Activated T-helper 17 cell treated with anti-CD3 and anti-CD28 coated beads, Interleukin-2, amount 50 U/mL, for 72 hours (primary cell): ENCODE data around the gene BMP2K. TPM values are rescaled to one million over a fixed set of nuclear protein-coding genes. Genes with fewer than 3 reads are reported as not detected.
A peak's percentile ranks its signal among the peaks of the same experiment; 100 is the strongest.

Source experiments
- ATAC-seq: fragments of 150-1000 bp; cut with Tn5 transposase; replicated peaks from 2 replicates; pipeline ENCODE4 v1.10.0; 2021; ENCODE audit warnings: mild to moderate bottlenecking, moderate library complexity
- H3K27ac Mint-ChIP-seq: one replicate; pipeline ENCODE4 v1.8.0; 2022; ENCODE audit warnings: mixed read lengths
- H3K27me3 Mint-ChIP-seq: one replicate; pipeline ENCODE4 v1.8.0; 2022; ENCODE audit warnings: mixed read lengths
- H3K36me3 Mint-ChIP-seq: one replicate; pipeline ENCODE4 v1.8.0; 2022; ENCODE audit warnings: low read depth, mild to moderate bottlenecking, mixed read lengths
- H3K4me1 Mint-ChIP-seq: one replicate; pipeline ENCODE4 v1.8.0; 2022; ENCODE audit warnings: mixed read lengths
- H3K4me3 Mint-ChIP-seq: one replicate; pipeline ENCODE4 v1.8.0; 2022; ENCODE audit warnings: mild to moderate bottlenecking, mixed read lengths
- H3K9me3 Mint-ChIP-seq: one replicate; pipeline ENCODE4 v1.8.0; 2022; ENCODE audit warnings: mixed read lengths
- total RNA-seq, 2 donors: library from RNA; stranded (reverse); gene quantifications; one replicate each; pipeline ENCODE4 v1.2.3, GENCODE V29; 2022

BMP2K gene
- 10 to 100 TPM; 10.2 to 13.9 TPM for total RNA-seq

- Mint-ChIP-seq H3K36me3 (peaks cover 6% of the 10 kb centered on the region), H3K4me3 (peak within 1 kb of the TSS; percentile 84), H3K27me3 (no peaks in the 10 kb centered on the region), H3K27ac (peak within 1 kb of the TSS; percentile 89), H3K4me1 (no peaks in the 10 kb centered on the region), H3K9me3 (no peaks in the 10 kb centered on the region)
- peak; percentile 78 for ATAC-seq
Observed at GRCh38 chr4:78776079-78776728, at the start of gene BMP2K. TSS of gene BMP2K (plus strand) at chr4:78776350. CDS start at chr4:78776544, 194 bp downstream.

GRCh38 chr4:78726546-78726945 is 49.6 kb upstream of the BMP2K start:
- H3K27me3 Mint-ChIP-seq, result no peaks in the 10 kb centered on the region
- H3K4me1 Mint-ChIP-seq, result no peaks in the 10 kb centered on the region
- no peaks in the 10 kb centered on the region for H3K36me3 Mint-ChIP-seq
- no peak overlapping the region for H3K27ac Mint-ChIP-seq
- no peaks in the 10 kb centered on the region for H3K9me3 Mint-ChIP-seq
- no peak for ATAC-seq
- no peak overlapping the region for H3K4me3 Mint-ChIP-seq

GRCh38 chr4:78732332-78733104 is 43.6 kb upstream of the BMP2K start:
- Mint-ChIP-seq H3K36me3 (no peaks in the 10 kb centered on the region), H3K27ac (no peak overlapping the region), H3K27me3 (no peaks in the 10 kb centered on the region), H3K4me1 (no peaks in the 10 kb centered on the region), H3K4me3 (no peak overlapping the region), H3K9me3 (no peaks in the 10 kb centered on the region)
- ATAC-seq, result no peak

- no peaks in the 10 kb centered on the region for H3K4me1 Mint-ChIP-seq
- H3K27ac Mint-ChIP-seq, result no peak overlapping the region
- H3K9me3 Mint-ChIP-seq, result no peaks in the 10 kb centered on the region
- H3K27me3 Mint-ChIP-seq, result no peaks in the 10 kb centered on the region
- H3K36me3 Mint-ChIP-seq, result no peaks in the 10 kb centered on the region
- no peak overlapping the region for H3K4me3 Mint-ChIP-seq
- no peak for ATAC-seq
Observed at GRCh38 chr4:78734441-78735162, 41.5 kb upstream of the BMP2K start.

GRCh38 chr4:78735697-78736096 is 40.5 kb upstream of the BMP2K start:
- no peak for ATAC-seq
- H3K27me3 Mint-ChIP-seq, result no peaks in the 10 kb centered on the region
- no peaks in the 10 kb centered on the region for H3K4me1 Mint-ChIP-seq
- H3K4me3 Mint-ChIP-seq, result no peak overlapping the region
- H3K9me3 Mint-ChIP-seq, result no peaks in the 10 kb centered on the region
- no peak overlapping the region for H3K27ac Mint-ChIP-seq
- H3K36me3 Mint-ChIP-seq, result no peaks in the 10 kb centered on the region

- no peak for ATAC-seq
- Mint-ChIP-seq H3K27me3 (no peaks in the 10 kb centered on the region), H3K36me3 (no peaks in the 10 kb centered on the region), H3K27ac (no peak overlapping the region), H3K4me3 (no peak overlapping the region), H3K4me1 (no peaks in the 10 kb centered on the region), H3K9me3 (no peaks in the 10 kb centered on the region)
Observed at GRCh38 chr4:78737035-78737434, 39.1 kb upstream of the BMP2K start.

- no peak overlapping the region for H3K4me3 Mint-ChIP-seq
- no peaks in the 10 kb centered on the region for H3K36me3 Mint-ChIP-seq
- no peaks in the 10 kb centered on the region for H3K9me3 Mint-ChIP-seq
- no peak overlapping the region for H3K27ac Mint-ChIP-seq
- no peaks in the 10 kb centered on the region for H3K27me3 Mint-ChIP-seq
- no peaks in the 10 kb centered on the region for H3K4me1 Mint-ChIP-seq
- ATAC-seq, result no peak
Observed at GRCh38 chr4:78737973-78738372, 38.2 kb upstream of the BMP2K start.

GRCh38 chr4:78742300-78742699 is 33.9 kb upstream of the BMP2K start:
- Mint-ChIP-seq H3K36me3 (no peaks in the 10 kb centered on the region), H3K4me3 (no peak overlapping the region), H3K4me1 (no peaks in the 10 kb centered on the region), H3K27me3 (peaks cover 4% of the 10 kb centered on the region), H3K9me3 (no peaks in the 10 kb centered on the region), H3K27ac (no peak overlapping the region)
- ATAC-seq, result no peak

- no peak overlapping the region for H3K4me3 Mint-ChIP-seq
- H3K4me1 Mint-ChIP-seq, result no peaks in the 10 kb centered on the region
- peaks cover 4% of the 10 kb centered on the region for H3K27me3 Mint-ChIP-seq
- no peaks in the 10 kb centered on the region for H3K9me3 Mint-ChIP-seq
- H3K36me3 Mint-ChIP-seq, result no peaks in the 10 kb centered on the region
- ATAC-seq, result no peak
- no peak overlapping the region for H3K27ac Mint-ChIP-seq
Observed at GRCh38 chr4:78747475-78747922, 28.7 kb upstream of the BMP2K start.

- Mint-ChIP-seq H3K36me3 (no peaks in the 10 kb centered on the region), H3K4me1 (no peaks in the 10 kb centered on the region), H3K9me3 (no peaks in the 10 kb centered on the region)
Observed at GRCh38 chr4:78748381-78748780, 27.8 kb upstream of the BMP2K start.

GRCh38 chr4:78749258-78749971 is 26.7 kb upstream of the BMP2K start:
- no peaks in the 10 kb centered on the region for H3K9me3 Mint-ChIP-seq
- no peaks in the 10 kb centered on the region for H3K36me3 Mint-ChIP-seq
- peaks cover 4% of the 10 kb centered on the region for H3K27me3 Mint-ChIP-seq
- no peak overlapping the region for H3K27ac Mint-ChIP-seq
- no peak overlapping the region for H3K4me3 Mint-ChIP-seq
- peak; percentile 37 for ATAC-seq
- H3K4me1 Mint-ChIP-seq, result no peaks in the 10 kb centered on the region

More at GRCh38 chr4:78748381-78748780, 27.8 kb upstream of the BMP2K start:
- peaks cover 4% of the 10 kb centered on the region for H3K27me3 Mint-ChIP-seq
- no peak overlapping the region for H3K4me3 Mint-ChIP-seq
- H3K27ac Mint-ChIP-seq, result no peak overlapping the region
- no peak for ATAC-seq

GRCh38 chr4:78749972-78750727 is 26.0 kb upstream of the BMP2K start:
- H3K27me3 Mint-ChIP-seq, result peaks cover 4% of the 10 kb centered on the region
- no peaks in the 10 kb centered on the region for H3K9me3 Mint-ChIP-seq
- ATAC-seq, result no peak
- H3K27ac Mint-ChIP-seq, result no peak overlapping the region
- H3K4me1 Mint-ChIP-seq, result no peaks in the 10 kb centered on the region
- no peaks in the 10 kb centered on the region for H3K36me3 Mint-ChIP-seq
- H3K4me3 Mint-ChIP-seq, result no peak overlapping the region

- no peak for ATAC-seq
- Mint-ChIP-seq H3K4me1 (no peaks in the 10 kb centered on the region), H3K4me3 (no peak overlapping the region), H3K27me3 (peaks cover 3% of the 10 kb centered on the region), H3K36me3 (no peaks in the 10 kb centered on the region), H3K9me3 (no peaks in the 10 kb centered on the region), H3K27ac (no peak overlapping the region)
Observed at GRCh38 chr4:78753091-78753490, 23.1 kb upstream of the BMP2K start.

GRCh38 chr4:78754872-78755271 is 21.3 kb upstream of the BMP2K start:
- Mint-ChIP-seq H3K4me3 (no peak overlapping the region), H3K27ac (no peak overlapping the region), H3K9me3 (no peaks in the 10 kb centered on the region), H3K36me3 (no peaks in the 10 kb centered on the region), H3K27me3 (peaks cover 3% of the 10 kb centered on the region), H3K4me1 (no peaks in the 10 kb centered on the region)
- no peak for ATAC-seq
